ENCODE measurements around the gene CXXC5. TPM values are rescaled to one million over a fixed set of nuclear protein-coding genes. Genes with fewer than 3 reads are reported as not detected.

The CXXC5 gene
- total RNA-seq, 1 donor from 2014 or later = 41.9 TPM

GRCh38 chr5:139705655-139706587, 57.8 kb downstream of the CXXC5 start:
- Histone ChIP-seq H3K9me3 (no peaks in the 10 kb centered on the region), H3K36me3 (no peaks in the 10 kb centered on the region), H3K4me3 (no peak overlapping the region), H3K27ac (no peak overlapping the region), H3K4me1 (peaks cover 8 to 19% of the 10 kb centered on the region in 2 donors), H3K27me3 (no peaks in the 10 kb centered on the region)
- intact Hi-C loops (cut with DNase I) = no loop called here
- DNase-seq (ENCODE audit: low spot score in 2 of 2) = no peak
- no peak for TF ChIP-seq CTCF (IDR thresholded peaks at IDR 0.05)

- TF ChIP-seq CTCF (IDR thresholded peaks at IDR 0.05) = no peak
- H3K27ac ChIP-seq = no peak overlapping the region
- H3K4me3 ChIP-seq = no peak overlapping the region
- intact Hi-C loops (cut with DNase I) = no loop called here
- no peaks in the 10 kb centered on the region for H3K9me3 ChIP-seq
- H3K36me3 ChIP-seq = no peaks in the 10 kb centered on the region
- no peak for DNase-seq (ENCODE audit: low spot score in 2 of 2)
- peaks cover 8 to 27% of the 10 kb centered on the region in 2 donors for H3K4me1 ChIP-seq
- H3K27me3 ChIP-seq = no peaks in the 10 kb centered on the region
Measured at GRCh38 chr5:139707445-139708003, 59.4 kb downstream of the CXXC5 start.

DNA sequence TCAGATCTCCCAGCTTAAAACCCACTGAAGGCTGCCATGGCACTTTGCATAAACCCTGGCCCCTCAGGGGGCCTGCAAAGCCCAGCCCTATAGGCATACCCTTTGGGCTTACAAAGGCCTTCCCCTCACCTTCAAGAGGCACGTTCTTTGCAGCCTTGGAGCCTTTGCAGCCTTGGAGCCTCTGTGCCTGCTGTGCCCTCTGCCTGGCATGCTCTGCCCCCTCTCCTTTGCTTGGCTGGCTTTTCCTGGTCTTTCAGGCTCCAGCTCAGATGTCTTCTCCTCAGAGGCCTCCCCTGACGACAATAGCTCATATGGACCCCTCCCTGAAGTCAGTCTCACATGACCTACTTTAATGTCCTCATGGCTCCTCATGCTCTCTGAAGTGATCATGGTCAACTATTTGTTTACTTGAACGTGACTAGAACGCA, 60.3 kb downstream of the CXXC5 start:
- peak overlapping the region; percentile 68 to 71 for H3K27ac ChIP-seq
- no peaks in the 10 kb centered on the region for H3K36me3 ChIP-seq
- peak overlapping the region in 1 of 2 donors; percentile 59 for H3K4me3 ChIP-seq
- DNase-seq (ENCODE audit: low spot score in 2 of 2) = no peak
- intact Hi-C loops (cut with DNase I) = no loop called here
- TF ChIP-seq CTCF (IDR thresholded peaks at IDR 0.05) = no peak
- no peaks in the 10 kb centered on the region for H3K9me3 ChIP-seq
- no peaks in the 10 kb centered on the region for H3K27me3 ChIP-seq
- H3K4me1 ChIP-seq = peaks cover 8 to 27% of the 10 kb centered on the region in 2 donors

DNA sequence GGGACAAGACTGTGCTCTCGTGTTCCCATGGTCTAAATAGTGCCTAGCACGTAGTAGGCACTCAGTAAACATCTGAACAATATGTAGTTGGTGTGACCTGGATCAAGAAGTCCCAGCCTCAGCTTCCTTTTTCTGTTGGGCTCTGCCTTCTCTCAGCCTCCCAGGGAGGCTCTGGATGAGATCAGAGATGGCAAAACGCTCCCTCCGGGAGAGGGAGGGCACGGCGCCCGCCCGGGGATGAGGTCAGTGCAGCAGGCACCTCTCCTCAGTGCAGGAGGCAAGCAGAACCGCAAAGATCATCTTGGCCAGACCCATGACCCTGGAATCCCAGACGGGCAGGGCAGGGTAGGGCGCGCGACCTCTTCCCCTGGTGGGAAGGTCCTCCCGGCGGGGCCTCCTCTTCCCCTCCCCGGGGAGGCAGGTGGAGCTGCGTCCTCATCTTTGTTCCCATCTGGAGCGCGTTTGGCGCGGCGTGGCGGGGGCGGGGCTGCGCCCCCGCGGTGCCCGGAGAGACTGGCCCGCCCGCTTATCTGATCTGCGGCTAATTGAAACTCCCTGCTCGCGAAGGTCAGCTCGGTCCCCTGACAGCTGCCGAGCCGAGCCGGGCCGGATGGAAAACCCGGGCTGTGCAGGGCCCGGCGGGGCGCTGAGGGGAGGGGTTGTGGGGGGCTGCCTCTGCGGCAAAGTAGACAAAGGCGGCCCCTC, 60.9 kb downstream of the CXXC5 start:
- Histone ChIP-seq H3K4me3 (peak overlapping the region; percentile 48 to 59), H3K9me3 (no peaks in the 10 kb centered on the region), H3K27me3 (no peaks in the 10 kb centered on the region), H3K36me3 (no peaks in the 10 kb centered on the region), H3K27ac (peak overlapping the region; percentile 68 to 71), H3K4me1 (peaks cover 8 to 27% of the 10 kb centered on the region in 2 donors)
- intact Hi-C loops (cut with DNase I) = loop anchor here (1.0 kb wide), 1 partner anchor 36 kb away; no protein-coding TSS in a partner anchor
- no peak for TF ChIP-seq CTCF (IDR thresholded peaks at IDR 0.05)
- peak; percentile 62 to 90 for DNase-seq (ENCODE audit: low spot score in 2 of 2)

GRCh38 chr5:139709582-139710318, 61.6 kb downstream of the CXXC5 start:
- H3K4me3 ChIP-seq = peak overlapping the region; percentile 48 to 59
- intact Hi-C loops (cut with DNase I) = loop anchor here (1.0 to 5.0 kb wide), 3 partner anchors 36 to 73 kb away; no protein-coding TSS in a partner anchor
- peak overlapping the region; percentile 52 to 71 for H3K27ac ChIP-seq
- H3K36me3 ChIP-seq = no peaks in the 10 kb centered on the region
- no peaks in the 10 kb centered on the region for H3K9me3 ChIP-seq
- H3K4me1 ChIP-seq = peaks cover 8 to 27% of the 10 kb centered on the region in 2 donors
- no peak for DNase-seq (ENCODE audit: low spot score in 2 of 2)
- TF ChIP-seq CTCF (IDR thresholded peaks at IDR 0.05) = no peak
- no peaks in the 10 kb centered on the region for H3K27me3 ChIP-seq

Data from ascending aorta (tissue), 2 donors.